Left hindlimb (tissue), 1 donor: ENCODE data around the gene LSP1.

ENCODE experiments used
- DNase-seq: peaks from one replicate; pipeline ENCODE4 v3.0.0-alpha.2; 2018

LSP1 gene

GRCh38 chr11:1851468-1852180 lies 1.3 kb upstream of the LSP1 start:
- no peak for DNase-seq

- DNase-seq = no peak
Measured at GRCh38 chr11:1852271-1852876, 510 bp upstream of the LSP1 start.

- DNase-seq = no peak
Measured at GRCh38 chr11:1853376-1854131, 670 bp downstream of the LSP1 start.

- no peak for DNase-seq
Measured at GRCh38 chr11:1854132-1854948, 1.5 kb downstream of the LSP1 start.

GRCh38 chr11:1854949-1855885 lies 2.3 kb downstream of the LSP1 start:
- no peak for DNase-seq

GRCh38 chr11:1855886-1856265 lies 3.0 kb downstream of the LSP1 start:
- no peak for DNase-seq

- DNase-seq = no peak
Measured at GRCh38 chr11:1856306-1857005, 3.6 kb downstream of the LSP1 start.

GRCh38 chr11:1857064-1857463 lies 4.2 kb downstream of the LSP1 start:
- no peak for DNase-seq

GRCh38 chr11:1858154-1858553 lies 5.3 kb downstream of the LSP1 start:
- no peak for DNase-seq

- DNase-seq = no peak
Measured at GRCh38 chr11:1858576-1858975, 5.7 kb downstream of the LSP1 start.

- no peak for DNase-seq
Measured at GRCh38 chr11:1859004-1859403, 6.1 kb downstream of the LSP1 start.

- no peak for DNase-seq
Measured at GRCh38 chr11:1860108-1860507, 7.2 kb downstream of the LSP1 start.

GRCh38 chr11:1861435-1862411 lies 8.8 kb downstream of the LSP1 start:
- no peak for DNase-seq

- no peak for DNase-seq
Measured at GRCh38 chr11:1862588-1863351, 9.9 kb downstream of the LSP1 start.

- peak; percentile 91 for DNase-seq
Measured at GRCh38 chr11:1863352-1864216, 10.7 kb downstream of the LSP1 start.

- no peak for DNase-seq
Measured at GRCh38 chr11:1864231-1864630, 11.3 kb downstream of the LSP1 start.

GRCh38 chr11:1864831-1865665 lies 12.2 kb downstream of the LSP1 start:
- peak; percentile 65 for DNase-seq
